ENCODE data around the gene ABAT.

DNA sequence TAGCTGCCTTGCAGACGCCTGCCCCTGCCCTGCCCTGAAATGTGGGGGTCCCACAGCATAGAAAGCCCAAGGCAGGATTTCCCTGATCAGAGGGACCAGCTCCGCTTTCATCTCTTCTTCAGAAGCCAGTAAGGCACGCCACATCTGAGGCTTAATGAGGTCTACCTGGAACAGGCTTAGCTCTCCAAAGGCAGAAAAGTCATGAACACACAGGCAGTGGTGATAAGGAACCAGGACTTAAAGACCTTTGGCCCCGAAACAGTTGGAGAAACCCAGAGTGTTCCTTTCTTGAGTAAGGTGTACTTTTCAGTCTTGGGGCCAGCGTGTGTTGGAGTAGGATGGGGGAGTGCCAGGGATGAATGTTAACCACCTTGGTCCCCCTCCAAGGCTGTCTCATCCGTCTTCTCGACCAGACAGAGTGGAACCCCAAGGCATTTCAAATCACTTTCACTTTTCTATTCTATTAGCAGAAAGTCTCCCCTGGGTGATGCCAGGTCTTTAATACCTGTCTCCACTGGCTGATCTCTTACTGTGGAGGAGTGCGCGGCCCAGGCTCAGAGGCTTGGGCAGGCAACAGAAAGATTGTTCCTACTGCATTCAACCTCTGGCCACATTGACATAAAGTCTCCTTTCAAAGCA lies 79.1 kb downstream of the ABAT start:
- TF ChIP-seq POLR2A (IDR thresholded peaks at IDR 0.05), result no peak
- TF ChIP-seq, protein P1, sequence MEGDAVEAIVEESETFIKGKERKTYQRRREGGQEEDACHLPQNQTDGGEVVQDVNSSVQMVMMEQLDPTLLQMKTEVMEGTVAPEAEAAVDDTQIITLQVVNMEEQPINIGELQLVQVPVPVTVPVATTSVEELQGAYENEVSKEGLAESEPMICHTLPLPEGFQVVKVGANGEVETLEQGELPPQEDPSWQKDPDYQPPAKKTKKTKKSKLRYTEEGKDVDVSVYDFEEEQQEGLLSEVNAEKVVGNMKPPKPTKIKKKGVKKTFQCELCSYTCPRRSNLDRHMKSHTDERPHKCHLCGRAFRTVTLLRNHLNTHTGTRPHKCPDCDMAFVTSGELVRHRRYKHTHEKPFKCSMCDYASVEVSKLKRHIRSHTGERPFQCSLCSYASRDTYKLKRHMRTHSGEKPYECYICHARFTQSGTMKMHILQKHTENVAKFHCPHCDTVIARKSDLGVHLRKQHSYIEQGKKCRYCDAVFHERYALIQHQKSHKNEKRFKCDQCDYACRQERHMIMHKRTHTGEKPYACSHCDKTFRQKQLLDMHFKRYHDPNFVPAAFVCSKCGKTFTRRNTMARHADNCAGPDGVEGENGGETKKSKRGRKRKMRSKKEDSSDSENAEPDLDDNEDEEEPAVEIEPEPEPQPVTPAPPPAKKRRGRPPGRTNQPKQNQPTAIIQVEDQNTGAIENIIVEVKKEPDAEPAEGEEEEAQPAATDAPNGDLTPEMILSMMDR (IDR thresholded peaks at IDR 0.05), result no peak
